H7 (cell line): Measurements from ENCODE around the gene ROCK1. TPM values are rescaled to one million over a fixed set of nuclear protein-coding genes. Genes with fewer than 3 reads are reported as not detected.

Source experiments
- DNase-seq: peaks from one replicate; pipeline ENCODE4 v3.0.0; 2012
- H3K27me3 ChIP-seq: 2 replicates; pipeline ENCODE4 v1.6.0; 2011; ENCODE audit warnings: mild to moderate bottlenecking, low read length; ENCODE audit not compliant: control insufficient read depth, insufficient read depth
- H3K36me3 ChIP-seq: replicated peaks from 2 replicates; pipeline ENCODE4 v1.5.1; 2011; ENCODE audit warnings: low read length; ENCODE audit not compliant: control insufficient read depth, insufficient read depth
- H3K4me3 ChIP-seq: 2 replicates; pipeline ENCODE4 v1.5.1; 2011; ENCODE audit warnings: low read depth, mild to moderate bottlenecking, control low read depth, low read length, moderate library complexity; ENCODE audit not compliant: insufficient read depth
- total RNA-seq: library from RNA; depleted of rRNA; stranded (reverse); fragments of >200 nt; shearing (Covaris generic); gene quantifications from 2 replicates; pipeline ENCODE4 v1.2.3, GENCODE V29; 2014

ROCK1 gene
- total RNA-seq, 1 experiment from 2014 or later: 21.7 TPM

- Histone ChIP-seq H3K4me3 (no peak overlapping the region), H3K36me3 (no peaks in the 10 kb centered on the region), H3K27me3 (peaks cover 2% of the 10 kb centered on the region; the same call in 1 of the 2 replicates)
- DNase-seq: peak; percentile 45
Measured at GRCh38 chr18:21115519-21116411, 4.2 kb upstream of the ROCK1 start.

GRCh38 chr18:21112543-21113105 lies 1.0 kb upstream of the ROCK1 start:
- Histone ChIP-seq H3K4me3 (peak overlapping the region; percentile 53), H3K36me3 (no peaks in the 10 kb centered on the region), H3K27me3 (peaks cover 2% of the 10 kb centered on the region; the same call in 1 of the 2 replicates)
- DNase-seq: no peak

- no peaks in the 10 kb centered on the region for H3K36me3 ChIP-seq
- DNase-seq: no peak
- peaks cover 2% of the 10 kb centered on the region; the same call in 1 of the 2 replicates for H3K27me3 ChIP-seq
- peak overlapping the region; percentile 53 for H3K4me3 ChIP-seq
Measured at GRCh38 chr18:21112140-21112473, 494 bp upstream of the ROCK1 start.

- H3K27me3 ChIP-seq: peaks cover 2% of the 10 kb centered on the region; the same call in 1 of the 2 replicates
- DNase-seq: peak; percentile 60
- H3K36me3 ChIP-seq: no peaks in the 10 kb centered on the region
- H3K4me3 ChIP-seq: peak overlapping the region; percentile 100
Measured at GRCh38 chr18:21110713-21111345, 784 bp downstream of the ROCK1 start.

GRCh38 chr18:21109936-21110712 lies 1.5 kb downstream of the ROCK1 start:
- Histone ChIP-seq H3K27me3 (peaks cover 2% of the 10 kb centered on the region; the same call in 1 of the 2 replicates), H3K4me3 (peak overlapping the region; percentile 100), H3K36me3 (no peaks in the 10 kb centered on the region)
- DNase-seq: no peak

DNA sequence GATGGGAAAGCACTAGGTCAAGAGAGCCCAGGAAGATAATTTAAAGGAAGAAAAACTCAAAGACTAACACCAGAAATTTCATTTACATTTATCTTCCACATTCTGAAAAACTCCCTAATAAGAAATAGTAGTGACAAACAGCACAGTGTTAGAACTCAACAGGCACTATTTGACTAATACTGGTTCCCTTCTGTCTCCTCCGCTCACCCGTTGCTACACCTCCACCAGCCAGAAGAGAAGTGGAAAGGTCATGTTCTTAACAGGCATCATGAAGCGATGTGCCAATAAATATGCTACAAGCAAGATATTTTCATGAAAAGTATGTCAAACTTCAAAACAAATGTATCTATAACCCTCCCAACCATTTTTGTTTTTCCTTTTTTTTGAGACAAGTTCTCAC lies 5.7 kb downstream of the ROCK1 start:
- Histone ChIP-seq H3K27me3 (no peaks in the 10 kb centered on the region), H3K36me3 (no peaks in the 10 kb centered on the region), H3K4me3 (no peak overlapping the region)
- no peak for DNase-seq

DNA sequence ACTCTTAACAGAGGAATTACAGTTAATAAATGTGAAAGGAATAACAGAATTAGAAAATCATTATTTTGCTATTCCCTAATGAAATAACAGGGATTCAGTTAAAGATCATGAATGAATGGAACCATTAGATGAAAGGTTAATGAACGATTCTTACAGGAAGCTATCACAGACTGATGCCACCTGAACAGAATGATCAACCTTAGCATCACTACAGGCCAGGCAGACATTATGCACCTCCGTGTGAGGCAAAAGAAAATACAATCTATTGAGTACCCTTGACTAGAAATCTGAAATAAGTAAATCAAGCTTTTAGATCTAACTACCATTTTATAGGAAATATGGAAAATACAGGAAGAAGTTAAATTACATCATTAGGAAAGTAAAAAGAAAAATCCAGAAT lies 10.4 kb downstream of the ROCK1 start:
- Histone ChIP-seq H3K36me3 (no peaks in the 10 kb centered on the region), H3K27me3 (no peaks in the 10 kb centered on the region), H3K4me3 (no peak overlapping the region)
- DNase-seq: no peak

DNA sequence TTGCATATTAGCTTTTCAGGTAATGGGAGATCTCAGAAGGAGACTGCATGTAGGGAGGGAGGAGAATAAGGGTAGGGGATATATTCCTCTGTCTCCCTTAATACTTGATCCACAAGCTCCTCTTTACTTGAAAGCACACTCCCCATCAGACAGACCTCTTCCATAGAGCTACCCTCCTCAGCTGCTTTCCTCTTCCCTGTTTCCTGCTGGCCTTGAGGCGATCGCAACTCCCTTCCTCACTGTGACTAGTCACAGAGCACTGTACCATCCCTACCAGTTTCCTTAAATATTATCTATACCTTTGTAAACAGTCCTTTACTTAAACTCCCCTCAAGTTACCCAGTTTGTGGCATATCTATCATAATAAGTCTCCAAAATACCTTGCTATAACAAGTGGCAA lies 10.9 kb downstream of the ROCK1 start:
- DNase-seq: no peak
- H3K36me3 ChIP-seq: no peaks in the 10 kb centered on the region
- no peak overlapping the region for H3K4me3 ChIP-seq
- H3K27me3 ChIP-seq: no peaks in the 10 kb centered on the region

DNA sequence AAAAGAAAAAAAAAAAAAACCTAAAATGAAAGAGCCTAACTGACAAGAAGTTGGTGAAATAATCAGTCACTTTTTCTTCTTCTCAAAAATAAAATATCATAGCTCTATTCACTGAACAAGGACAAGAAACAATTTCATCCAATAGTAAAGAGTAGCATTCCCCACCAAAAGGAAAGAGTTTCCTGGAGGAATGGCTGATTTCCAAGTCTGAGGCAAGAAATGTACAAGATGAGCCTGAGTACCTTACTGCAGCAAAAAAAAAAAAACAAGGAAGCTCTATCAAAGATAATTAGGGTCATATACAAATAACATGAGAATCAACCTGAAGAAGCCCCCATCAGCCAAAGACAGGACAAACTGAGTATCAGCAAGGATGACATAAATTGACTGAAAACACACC lies 11.5 kb downstream of the ROCK1 start:
- H3K27me3 ChIP-seq: no peaks in the 10 kb centered on the region
- no peak for DNase-seq
- H3K36me3 ChIP-seq: no peaks in the 10 kb centered on the region
- H3K4me3 ChIP-seq: no peak overlapping the region

DNA sequence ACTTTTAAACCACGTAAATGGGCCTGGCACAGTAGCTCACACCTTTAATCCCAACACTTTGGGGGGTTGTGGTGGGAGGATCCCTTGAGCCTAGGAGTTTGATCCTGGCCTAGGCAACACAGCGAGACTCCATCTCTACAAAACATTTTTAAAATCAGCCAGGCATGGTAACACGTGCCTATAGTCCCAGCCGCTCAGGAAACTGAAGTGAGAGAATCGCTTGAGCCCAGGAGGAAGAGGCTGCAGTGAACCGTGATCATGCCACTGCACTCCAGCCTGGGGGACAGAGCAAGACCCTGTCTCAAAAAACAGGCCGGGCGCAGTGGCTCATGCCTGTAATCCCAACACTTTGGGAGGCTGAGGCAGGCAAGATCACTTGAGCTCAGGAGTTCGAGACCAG lies 12.2 kb downstream of the ROCK1 start:
- no peak for DNase-seq
- H3K27me3 ChIP-seq: no peaks in the 10 kb centered on the region
- H3K36me3 ChIP-seq: no peaks in the 10 kb centered on the region
- H3K4me3 ChIP-seq: no peak overlapping the region

- no peaks in the 10 kb centered on the region for H3K36me3 ChIP-seq
- no peak overlapping the region for H3K4me3 ChIP-seq
- no peak for DNase-seq
- no peaks in the 10 kb centered on the region for H3K27me3 ChIP-seq
Measured at GRCh38 chr18:21096760-21097159, 14.9 kb downstream of the ROCK1 start.

- DNase-seq: no peak
- H3K27me3 ChIP-seq: no peaks in the 10 kb centered on the region
- H3K36me3 ChIP-seq: no peaks in the 10 kb centered on the region
- H3K4me3 ChIP-seq: no peak overlapping the region
Measured at GRCh38 chr18:21093133-21093532, 18.5 kb downstream of the ROCK1 start.

- no peak for DNase-seq
- H3K4me3 ChIP-seq: no peak overlapping the region
Measured at GRCh38 chr18:21090680-21091079, 20.9 kb downstream of the ROCK1 start.

GRCh38 chr18:21085579-21086166 lies 25.9 kb downstream of the ROCK1 start:
- H3K36me3 ChIP-seq: no peaks in the 10 kb centered on the region
- no peak for DNase-seq
- H3K27me3 ChIP-seq: no peaks in the 10 kb centered on the region
- no peak overlapping the region for H3K4me3 ChIP-seq

More at GRCh38 chr18:21090680-21091079, 20.9 kb downstream of the ROCK1 start:
- no peaks in the 10 kb centered on the region for H3K36me3 ChIP-seq
- H3K27me3 ChIP-seq: no peaks in the 10 kb centered on the region
